Naive B cell (primary cell): ENCODE measurements around the gene SLC38A2. TPM values are rescaled to one million over a fixed set of nuclear protein-coding genes. Genes with fewer than 3 reads are reported as not detected.

Experiments used
- ATAC-seq, 2 donors: fragments of 150-1000 bp; cut with Tn5 transposase; 2 replicates each; pipeline ENCODE4 v1.10.0; 2021; ENCODE audit warnings: low read depth in 2 of 2, mild to moderate bottlenecking in 2 of 2, moderate library complexity in 2 of 2
- DNase-seq: peaks from one replicate; pipeline ENCODE4 v3.0.0; 2022
- H3K27ac Mint-ChIP-seq, 6 donors: one replicate each; pipeline ENCODE4 v1.8.0; 2020 to 2022; ENCODE audit warnings: mild to moderate bottlenecking in 6 of 6, mixed read lengths in 6 of 6, moderate library complexity in 5 of 6, inconsistent platforms in 2 of 6
- H3K27me3 Mint-ChIP-seq, 3 donors: one replicate each; pipeline ENCODE4 v1.8.0; 2021 to 2022; ENCODE audit warnings: mixed read lengths in 3 of 3, mild to moderate bottlenecking in 1 of 3
- H3K36me3 Mint-ChIP-seq, 2 donors: one replicate each; pipeline ENCODE4 v1.8.0; 2020 to 2022; ENCODE audit warnings: mixed read lengths in 2 of 2, inconsistent platforms in 1 of 2, mild to moderate bottlenecking in 1 of 2
- H3K4me1 Mint-ChIP-seq, 3 donors: one replicate each; pipeline ENCODE4 v1.8.0; 2020 to 2022; ENCODE audit warnings: mixed read lengths in 3 of 3, inconsistent platforms in 1 of 3, mild to moderate bottlenecking in 1 of 3, moderate library complexity in 1 of 3
- H3K4me3 Mint-ChIP-seq, 8 donors: one replicate each; pipeline ENCODE4 v1.8.0; 2020 to 2022; ENCODE audit warnings: mild to moderate bottlenecking in 8 of 8, mixed read lengths in 8 of 8, moderate library complexity in 8 of 8, inconsistent platforms in 2 of 8
- H3K9me3 Mint-ChIP-seq, 7 donors: one replicate each; pipeline ENCODE4 v1.8.0; 2020 to 2022; ENCODE audit warnings: mixed read lengths in 7 of 7, mild to moderate bottlenecking in 5 of 7, inconsistent platforms in 2 of 7, moderate library complexity in 1 of 7
- polyA plus RNA-seq, 6 donors: library from polyadenylated mRNA; unstranded; fragments of 300-500 nt; fragmentation: Illumina TruSeq; gene quantifications; one replicate each; pipeline ENCODE4 v1.2.3, GENCODE V29; 2021; ENCODE audit warnings: low read depth in 6 of 6

Gene SLC38A2
- polyA plus RNA-seq, 6 donors from 2014 or later = 48.8 to 96.3 (median 63.1) TPM

DNA sequence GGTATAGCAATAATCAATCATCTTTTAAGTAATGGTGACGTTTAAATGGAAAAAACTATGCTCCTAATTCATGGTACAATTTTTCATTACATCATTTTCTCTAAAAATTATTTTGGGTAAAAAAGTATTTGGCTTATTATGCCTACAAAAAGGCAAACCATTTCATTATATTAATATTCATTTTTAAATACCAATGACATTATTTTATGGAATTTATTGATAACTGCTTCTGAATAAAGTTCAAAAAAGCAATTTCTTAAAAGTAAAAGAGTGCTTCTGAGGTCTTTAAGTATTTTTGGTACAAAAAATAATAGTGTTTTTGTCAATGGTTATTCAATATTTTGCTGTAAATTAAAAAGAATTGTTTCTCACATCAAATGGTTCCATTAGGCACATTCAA lies 12.2 kb downstream of the SLC38A2 start:
- peak overlapping the region in 5 of 6 donors; percentile 2 to 96 (median 77) for H3K27ac Mint-ChIP-seq
- H3K36me3 Mint-ChIP-seq = peaks cover 32 to 46% of the 10 kb centered on the region in 2 donors
- H3K9me3 Mint-ChIP-seq = no peaks in the 10 kb centered on the region
- no peak for DNase-seq
- no peaks in the 10 kb centered on the region for H3K27me3 Mint-ChIP-seq
- peak overlapping the region in 2 of 8 donors; percentile 22 to 29 for H3K4me3 Mint-ChIP-seq
- H3K4me1 Mint-ChIP-seq = peaks cover 25 to 47% (median 27%) of the 10 kb centered on the region in 3 donors
- ATAC-seq = no peak

GRCh38 chr12:46359667-46360280 lies 12.8 kb downstream of the SLC38A2 start:
- Mint-ChIP-seq H3K27me3 (no peaks in the 10 kb centered on the region), H3K36me3 (peaks cover 32 to 46% of the 10 kb centered on the region in 2 donors), H3K27ac (peak overlapping the region in 2 of 6 donors; percentile 15 to 23), H3K4me1 (peaks cover 25 to 47% (median 27%) of the 10 kb centered on the region in 3 donors), H3K9me3 (no peaks in the 10 kb centered on the region), H3K4me3 (no peak overlapping the region)
- DNase-seq (no peak), ATAC-seq (no peak)

- ATAC-seq (no peak), DNase-seq (no peak)
- H3K27me3 Mint-ChIP-seq = no peaks in the 10 kb centered on the region
- H3K4me3 Mint-ChIP-seq = no peak overlapping the region
- no peaks in the 10 kb centered on the region for H3K9me3 Mint-ChIP-seq
- peaks cover 32 to 43% of the 10 kb centered on the region in 2 donors for H3K36me3 Mint-ChIP-seq
- H3K27ac Mint-ChIP-seq = peak overlapping the region in 3 of 6 donors; percentile 23 to 73 (median 37)
- peaks cover 25 to 51% (median 27%) of the 10 kb centered on the region in 3 donors for H3K4me1 Mint-ChIP-seq
Observed at GRCh38 chr12:46358791-46359666, 13.5 kb downstream of the SLC38A2 start.

- H3K27ac Mint-ChIP-seq = no peak overlapping the region
- peaks cover 25 to 49% (median 27%) of the 10 kb centered on the region in 3 donors for H3K4me1 Mint-ChIP-seq
- no peak overlapping the region for H3K4me3 Mint-ChIP-seq
- H3K9me3 Mint-ChIP-seq = no peaks in the 10 kb centered on the region
- H3K27me3 Mint-ChIP-seq = no peaks in the 10 kb centered on the region
- DNase-seq = no peak
- peaks cover 27 to 36% of the 10 kb centered on the region in 2 donors for H3K36me3 Mint-ChIP-seq
- no peak for ATAC-seq
Observed at GRCh38 chr12:46358325-46358700, 14.3 kb downstream of the SLC38A2 start.

GRCh38 chr12:46357438-46358324 lies 14.9 kb downstream of the SLC38A2 start:
- Mint-ChIP-seq H3K27ac (peak overlapping the region in 4 of 6 donors; percentile 5 to 84 (median 22)), H3K36me3 (peaks cover 20 to 30% of the 10 kb centered on the region in 2 donors), H3K4me1 (peaks cover 22 to 43% (median 24%) of the 10 kb centered on the region in 3 donors), H3K27me3 (no peaks in the 10 kb centered on the region), H3K9me3 (no peaks in the 10 kb centered on the region), H3K4me3 (no peak overlapping the region)
- ATAC-seq (no peak), DNase-seq (no peak)

- H3K27me3 Mint-ChIP-seq = no peaks in the 10 kb centered on the region
- H3K4me3 Mint-ChIP-seq = no peak overlapping the region
- ATAC-seq (no peak), DNase-seq (no peak)
- H3K36me3 Mint-ChIP-seq = peaks cover 12 to 22% of the 10 kb centered on the region in 2 donors
- H3K9me3 Mint-ChIP-seq = no peaks in the 10 kb centered on the region
- H3K27ac Mint-ChIP-seq = peak overlapping the region in 3 of 6 donors; percentile 5 to 56 (median 35)
- H3K4me1 Mint-ChIP-seq = peaks cover 15 to 34% (median 16%) of the 10 kb centered on the region in 3 donors
Observed at GRCh38 chr12:46356655-46357437, 15.7 kb downstream of the SLC38A2 start.

DNA sequence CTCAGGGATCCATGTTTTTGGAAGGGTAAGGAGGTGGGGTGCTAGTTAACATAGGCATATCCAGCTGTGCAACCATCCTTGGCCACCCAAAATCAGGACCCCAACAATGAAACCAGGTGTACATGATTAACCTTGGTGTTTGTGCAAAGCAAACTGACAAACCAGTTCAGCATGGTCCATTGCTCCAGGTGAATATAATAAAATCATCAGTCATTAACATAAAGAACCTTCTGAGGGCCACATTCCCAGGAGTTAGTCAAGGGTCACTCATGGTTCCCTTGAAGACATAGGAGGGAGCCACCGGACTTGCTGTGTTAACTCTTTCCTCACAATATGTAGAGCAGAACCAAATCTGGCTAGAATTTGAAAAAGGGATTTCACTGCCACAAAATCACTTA lies 17.8 kb downstream of the SLC38A2 start:
- Mint-ChIP-seq H3K4me1 (peaks cover 2 to 21% (median 3%) of the 10 kb centered on the region in 3 donors), H3K9me3 (peaks cover 0 to 2% (median 0%) of the 10 kb centered on the region in 7 donors), H3K36me3 (peaks cover 8 to 9% of the 10 kb centered on the region in 2 donors), H3K4me3 (no peak overlapping the region), H3K27ac (no peak overlapping the region), H3K27me3 (no peaks in the 10 kb centered on the region)
- DNase-seq = no peak
- ATAC-seq = no peak

DNA sequence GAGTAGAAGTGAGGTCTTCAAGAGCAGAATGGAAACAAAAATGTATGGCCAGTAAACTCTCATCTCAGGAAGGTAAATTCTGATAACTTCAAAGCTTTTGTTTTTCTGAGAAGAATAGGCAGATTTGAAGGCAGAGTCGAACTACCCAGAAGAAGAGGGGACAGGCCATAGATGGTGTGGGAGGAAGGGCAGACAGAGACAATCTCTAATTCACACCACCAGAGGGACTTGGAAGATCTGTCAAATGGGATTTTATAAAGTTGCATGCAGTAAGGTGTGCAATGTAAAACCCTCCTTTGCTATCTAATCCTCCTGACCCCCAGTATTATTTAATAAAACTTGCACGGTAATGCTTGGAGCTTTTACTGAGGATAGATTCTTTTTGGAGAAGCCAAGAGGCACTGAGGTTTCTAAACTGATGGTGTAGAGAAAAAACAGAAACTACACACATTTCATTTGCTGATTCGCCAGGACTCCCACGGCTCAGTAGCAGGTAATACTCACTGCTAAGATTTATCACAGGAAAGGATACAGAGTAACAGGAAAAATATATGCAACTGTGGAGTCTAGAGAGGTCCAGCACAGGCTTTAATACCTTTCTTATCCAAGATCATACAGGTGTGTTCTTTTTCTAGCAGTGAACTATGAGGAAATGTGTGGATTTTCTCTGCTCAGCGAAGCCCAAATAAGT lies 18.3 kb downstream of the SLC38A2 start:
- no peak for DNase-seq
- H3K9me3 Mint-ChIP-seq = peaks cover 0 to 2% (median 0%) of the 10 kb centered on the region in 7 donors
- no peaks in the 10 kb centered on the region for H3K27me3 Mint-ChIP-seq
- peaks cover 2 to 16% (median 3%) of the 10 kb centered on the region in 3 donors for H3K4me1 Mint-ChIP-seq
- H3K27ac Mint-ChIP-seq = peak overlapping the region in 1 of 6 donors; percentile 66
- H3K4me3 Mint-ChIP-seq = no peak overlapping the region
- peak; percentile 21 to 37 for ATAC-seq
- H3K36me3 Mint-ChIP-seq = peaks cover 5 to 7% of the 10 kb centered on the region in 2 donors

- DNase-seq = no peak
- no peak overlapping the region for H3K27ac Mint-ChIP-seq
- peaks cover 2 to 7% (median 3%) of the 10 kb centered on the region in 3 donors for H3K4me1 Mint-ChIP-seq
- peaks cover 0 to 4% (median 0%) of the 10 kb centered on the region in 7 donors for H3K9me3 Mint-ChIP-seq
- no peak overlapping the region for H3K4me3 Mint-ChIP-seq
- ATAC-seq = no peak
- H3K36me3 Mint-ChIP-seq = no peaks in the 10 kb centered on the region
- H3K27me3 Mint-ChIP-seq = no peaks in the 10 kb centered on the region
Observed at GRCh38 chr12:46351886-46352650, 20.5 kb downstream of the SLC38A2 start.

- Mint-ChIP-seq H3K4me1 (peaks cover 2 to 7% (median 3%) of the 10 kb centered on the region in 3 donors), H3K9me3 (peaks cover 0 to 5% (median 0%) of the 10 kb centered on the region in 7 donors), H3K27ac (no peak overlapping the region), H3K27me3 (no peaks in the 10 kb centered on the region), H3K4me3 (no peak overlapping the region), H3K36me3 (no peaks in the 10 kb centered on the region)
- no peak for ATAC-seq
- DNase-seq = no peak
Observed at GRCh38 chr12:46351138-46351537, 21.4 kb downstream of the SLC38A2 start.

DNA sequence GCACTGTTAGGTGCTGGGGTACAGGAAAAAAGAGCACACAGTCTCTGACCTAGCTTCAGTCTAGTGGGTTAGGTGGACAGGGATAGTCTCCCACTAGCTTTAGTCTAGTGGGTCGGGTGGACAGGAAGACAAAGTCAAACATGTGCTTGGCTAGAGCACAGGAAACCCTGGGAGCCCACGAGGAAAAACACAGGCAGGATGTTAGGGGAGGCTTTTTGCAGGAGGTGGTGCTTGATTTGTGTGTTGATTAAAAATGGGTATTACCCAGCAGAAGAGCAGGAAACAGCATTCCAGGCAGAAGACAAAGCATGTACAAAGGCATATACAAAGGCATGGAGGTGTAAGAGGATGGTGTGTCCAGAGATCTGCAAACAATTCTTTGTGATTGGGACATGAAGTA lies 23.3 kb downstream of the SLC38A2 start:
- Mint-ChIP-seq H3K9me3 (peaks cover 0 to 8% (median 0%) of the 10 kb centered on the region in 7 donors), H3K4me1 (peaks cover 0 to 5% (median 0%) of the 10 kb centered on the region in 3 donors), H3K36me3 (no peaks in the 10 kb centered on the region), H3K27ac (peak overlapping the region in 3 of 6 donors; percentile 0 to 18 (median 0)), H3K4me3 (no peak overlapping the region), H3K27me3 (no peaks in the 10 kb centered on the region)
- DNase-seq (no peak), ATAC-seq (no peak)
